NCI-H2196 (cell line): Measurements from ENCODE around the gene ALLC.

Source experiments
- DNase-seq: peaks from one replicate; lab custom pipeline; 2025; ENCODE audit not compliant: unreplicated experiment; lab: John Stamatoyannopoulos, UW

ALLC gene

GRCh38 chr2:3674066-3674845, 16.3 kb downstream of the ALLC start:
- DNase-seq: no peak

- no peak for DNase-seq
These were observed 17.7 kb downstream of the ALLC start for GRCh38 chr2:3675687-3676086.

GRCh38 chr2:3677436-3677835, 19.4 kb downstream of the ALLC start:
- DNase-seq: no peak

- DNase-seq: no peak
These were observed 20.2 kb downstream of the ALLC start for GRCh38 chr2:3678212-3678611.

GRCh38 chr2:3679180-3679579, 21.2 kb downstream of the ALLC start:
- DNase-seq: no peak

- DNase-seq: no peak
These were observed 21.8 kb downstream of the ALLC start for GRCh38 chr2:3679616-3680393.

- DNase-seq: no peak
These were observed 22.7 kb downstream of the ALLC start for GRCh38 chr2:3680548-3681345.

- no peak for DNase-seq
These were observed 23.6 kb downstream of the ALLC start for GRCh38 chr2:3681625-3682024.

- no peak for DNase-seq
These were observed 24.8 kb downstream of the ALLC start for GRCh38 chr2:3682811-3683210.

GRCh38 chr2:3683748-3684454, 25.9 kb downstream of the ALLC start:
- no peak for DNase-seq

- DNase-seq: no peak
These were observed 32.2 kb downstream of the ALLC start for GRCh38 chr2:3689998-3690748.

GRCh38 chr2:3692375-3692774, 34.4 kb downstream of the ALLC start:
- peak; percentile 48 for DNase-seq

- DNase-seq: no peak
These were observed 38.5 kb downstream of the ALLC start for GRCh38 chr2:3696545-3696944.

GRCh38 chr2:3701071-3701470, 43.1 kb downstream of the ALLC start:
- no peak for DNase-seq

- DNase-seq: no peak
These were observed 45.3 kb downstream of the ALLC start, which contains the start of gene DCDC2C for GRCh38 chr2:3703236-3703756. TSS of gene DCDC2C (plus strand) at chr2:3703575. CDS start at chr2:3703752, 177 bp downstream.

GRCh38 chr2:3703757-3704355, 45.9 kb downstream of the ALLC start:
- no peak for DNase-seq

GRCh38 chr2:3704692-3705091, 46.7 kb downstream of the ALLC start:
- no peak for DNase-seq

- DNase-seq: no peak
These were observed 47.8 kb downstream of the ALLC start for GRCh38 chr2:3705782-3706181.

GRCh38 chr2:3706892-3707291, 48.9 kb downstream of the ALLC start:
- no peak for DNase-seq

- DNase-seq: no peak
These were observed 50.6 kb downstream of the ALLC start for GRCh38 chr2:3708576-3708975.
